ENCODE results near the gene CLDN4. TPM values are rescaled to one million over a fixed set of nuclear protein-coding genes. Genes with fewer than 3 reads are reported as not detected.

Gene CLDN4
- total RNA-seq, 1 experiment from 2014 or later = 32.0 TPM

DNA sequence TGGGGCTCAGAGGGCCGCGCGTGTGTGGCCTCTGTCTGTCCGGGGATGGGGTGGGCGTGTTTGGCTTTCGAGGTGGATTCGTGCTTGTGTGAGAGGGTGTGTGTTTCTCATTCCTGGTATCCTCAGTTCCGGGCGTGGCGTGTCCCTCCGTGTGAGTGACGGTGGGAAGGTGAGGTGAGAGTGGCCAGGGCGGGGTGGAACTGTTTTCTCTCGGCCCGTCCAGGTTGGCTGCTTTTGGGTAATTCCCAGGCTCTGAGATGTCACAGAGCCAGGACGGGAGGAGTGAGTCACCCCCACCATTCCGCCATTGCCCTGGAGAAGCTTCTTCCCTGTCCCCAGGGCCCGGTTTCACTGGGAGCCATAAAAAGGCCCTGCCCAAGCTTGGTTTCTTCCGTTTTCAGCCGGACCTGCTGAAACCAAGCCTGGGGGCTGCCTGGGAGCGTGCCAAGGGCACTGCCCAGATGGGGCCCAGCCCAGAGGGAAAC, 21.3 kb upstream of the CLDN4 start:
- Mint-ChIP-seq H3K9me3 (peaks cover 4% of the 10 kb centered on the region; the same call in 1 of the 2 replicates), H3K36me3 (no peaks in the 10 kb centered on the region; the same call in 1 of the 2 replicates), H3K27ac (no peak overlapping the region), H3K27me3 (ENCODE audit: low read depth) (no peaks in the 10 kb centered on the region; the same call in 1 of the 2 replicates), H3K4me3 (no peak overlapping the region), H3K4me1 (peaks cover 8% of the 10 kb centered on the region)
- DNase-seq (ENCODE audit: low spot score) (no peak), ATAC-seq (no peak)
- ChIA-PET CTCF (interaction anchor here (1.9 to 4.1 kb wide), 6 partner anchors 17 to 106 kb away, joined by 5 to 48 read pairs (median 30); partner anchors contain the start of gene METTL27), POLR2A (interaction anchor here (1.0 to 1.3 kb wide), 2 partner anchors 34 to 45 kb away, joined by 3 to 4 read pairs; no protein-coding TSS in a partner anchor)
- TF ChIP-seq NFYB (CRISPR knock-in tag; conservative IDR thresholded peaks at IDR 0.05; ENCODE audit: low read depth) = no peak

DNA sequence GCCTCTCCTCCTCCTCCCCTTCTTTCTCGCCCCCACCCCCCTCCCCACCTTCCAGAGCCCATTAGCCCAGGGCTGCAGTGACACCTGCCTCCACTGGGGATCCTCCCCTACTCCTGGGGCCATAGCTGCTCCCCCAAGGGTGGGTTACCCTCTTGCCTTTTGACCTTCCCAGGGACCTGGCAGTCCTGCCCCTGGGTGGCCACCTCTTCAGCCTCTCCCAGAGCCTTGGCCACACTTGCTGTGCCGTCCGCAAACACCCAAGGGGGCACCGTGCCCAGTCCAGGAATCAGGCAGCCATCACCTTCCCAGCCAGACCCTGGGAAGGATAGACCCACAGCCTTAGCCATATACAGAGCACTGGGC, 19.8 kb upstream of the CLDN4 start:
- TF ChIP-seq FOXP1 (CRISPR knock-in tag; IDR thresholded peaks at IDR 0.05; ENCODE audit: borderline replicate concordance) (0 out of 2 replicates have a peak, but pooled peaks have one; percentile 18), ETV6 (CRISPR knock-in tag; IDR thresholded peaks at IDR 0.05) (no peak), SMAD3 (CRISPR knock-in tag; IDR thresholded peaks at IDR 0.05; ENCODE audit: borderline replicate concordance) (no peak), NFATC4 (CRISPR knock-in tag; IDR thresholded peaks at IDR 0.05) (no peak), TEAD1 (CRISPR knock-in tag; IDR thresholded peaks at IDR 0.05) (no peak)
- TF ChIP-seq, protein P1, sequence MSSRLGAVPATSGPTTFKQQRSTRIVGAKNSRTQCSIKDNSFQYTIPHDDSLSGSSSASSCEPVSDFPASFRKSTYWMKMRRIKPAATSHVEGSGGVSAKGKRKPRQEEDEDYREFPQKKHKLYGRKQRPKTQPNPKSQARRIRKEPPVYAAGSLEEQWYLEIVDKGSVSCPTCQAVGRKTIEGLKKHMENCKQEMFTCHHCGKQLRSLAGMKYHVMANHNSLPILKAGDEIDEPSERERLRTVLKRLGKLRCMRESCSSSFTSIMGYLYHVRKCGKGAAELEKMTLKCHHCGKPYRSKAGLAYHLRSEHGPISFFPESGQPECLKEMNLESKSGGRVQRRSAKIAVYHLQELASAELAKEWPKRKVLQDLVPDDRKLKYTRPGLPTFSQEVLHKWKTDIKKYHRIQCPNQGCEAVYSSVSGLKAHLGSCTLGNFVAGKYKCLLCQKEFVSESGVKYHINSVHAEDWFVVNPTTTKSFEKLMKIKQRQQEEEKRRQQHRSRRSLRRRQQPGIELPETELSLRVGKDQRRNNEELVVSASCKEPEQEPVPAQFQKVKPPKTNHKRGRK (CRISPR knock-in tag; IDR thresholded peaks at IDR 0.05; ENCODE audit: borderline replicate concordance) = no peak
- peak; percentile 55 for ATAC-seq
- H3K27me3 Mint-ChIP-seq (ENCODE audit: low read depth) = no peaks in the 10 kb centered on the region
- no peak overlapping the region for H3K4me3 Mint-ChIP-seq
- DNase-seq (ENCODE audit: low spot score) = peak; percentile 34
- H3K4me1 Mint-ChIP-seq = peaks cover 8% of the 10 kb centered on the region
- CTCF ChIA-PET = interaction anchor here (0.6 to 4.1 kb wide), 29 partner anchors 9 to 392 kb away, joined by 3 to 48 read pairs (median 5); partner anchors contain the start of genes ABHD11 and METTL27
- H3K27ac Mint-ChIP-seq = no peak overlapping the region
- POLR2A ChIA-PET = interaction anchor here (0.6 to 1.6 kb wide), 5 partner anchors 19 to 69 kb away, joined by 3 to 8 read pairs (median 5); partner anchors contain the start of gene CLDN3
- no peaks in the 10 kb centered on the region; the same call in 1 of the 2 replicates for H3K36me3 Mint-ChIP-seq
- H3K9me3 Mint-ChIP-seq = peaks cover 4% of the 10 kb centered on the region; the same call in 1 of the 2 replicates

DNA sequence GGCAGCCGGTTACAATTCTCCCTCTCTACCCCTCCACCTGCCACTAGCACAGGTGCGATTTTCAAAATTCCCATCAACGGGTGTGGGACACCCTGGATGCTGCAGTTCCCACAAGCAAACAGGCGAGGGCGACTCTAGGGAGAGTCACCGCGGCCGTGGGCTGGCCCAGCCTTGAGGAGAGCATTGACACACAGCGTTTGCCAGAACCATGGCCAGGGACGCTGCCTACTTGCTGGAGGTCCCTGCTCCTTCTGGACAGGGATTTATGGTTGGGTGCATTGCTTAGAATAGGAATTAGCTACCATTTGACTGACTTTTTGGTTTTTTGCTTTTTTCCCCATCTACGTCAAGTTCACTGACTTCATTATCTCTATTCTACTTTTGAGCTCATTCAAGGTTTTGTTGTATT, 19.0 kb upstream of the CLDN4 start:
- Mint-ChIP-seq H3K9me3 (peaks cover 4% of the 10 kb centered on the region; the same call in 1 of the 2 replicates), H3K27ac (no peak overlapping the region), H3K36me3 (no peaks in the 10 kb centered on the region; the same call in 1 of the 2 replicates), H3K4me3 (no peak overlapping the region; the same call in 1 of the 2 replicates), H3K4me1 (peaks cover 8% of the 10 kb centered on the region), H3K27me3 (ENCODE audit: low read depth) (no peaks in the 10 kb centered on the region)
- DNase-seq (ENCODE audit: low spot score) (peak; percentile 91), ATAC-seq (peak; percentile 96)
- CTCF ChIA-PET = interaction anchor here (1.0 to 4.1 kb wide), 15 partner anchors 9 to 215 kb away, joined by 3 to 48 read pairs (median 10); partner anchors contain the start of gene METTL27
- TF ChIP-seq, protein P2, sequence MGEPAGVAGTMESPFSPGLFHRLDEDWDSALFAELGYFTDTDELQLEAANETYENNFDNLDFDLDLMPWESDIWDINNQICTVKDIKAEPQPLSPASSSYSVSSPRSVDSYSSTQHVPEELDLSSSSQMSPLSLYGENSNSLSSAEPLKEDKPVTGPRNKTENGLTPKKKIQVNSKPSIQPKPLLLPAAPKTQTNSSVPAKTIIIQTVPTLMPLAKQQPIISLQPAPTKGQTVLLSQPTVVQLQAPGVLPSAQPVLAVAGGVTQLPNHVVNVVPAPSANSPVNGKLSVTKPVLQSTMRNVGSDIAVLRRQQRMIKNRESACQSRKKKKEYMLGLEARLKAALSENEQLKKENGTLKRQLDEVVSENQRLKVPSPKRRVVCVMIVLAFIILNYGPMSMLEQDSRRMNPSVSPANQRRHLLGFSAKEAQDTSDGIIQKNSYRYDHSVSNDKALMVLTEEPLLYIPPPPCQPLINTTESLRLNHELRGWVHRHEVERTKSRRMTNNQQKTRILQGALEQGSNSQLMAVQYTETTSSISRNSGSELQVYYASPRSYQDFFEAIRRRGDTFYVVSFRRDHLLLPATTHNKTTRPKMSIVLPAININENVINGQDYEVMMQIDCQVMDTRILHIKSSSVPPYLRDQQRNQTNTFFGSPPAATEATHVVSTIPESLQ (CRISPR knock-in tag; IDR thresholded peaks at IDR 0.05) = no peak
- peak; percentile 65 for TF ChIP-seq CTCF (IDR thresholded peaks at IDR 0.05)
- POLR2A ChIA-PET = interaction anchor here (0.6 to 1.0 kb wide), 4 partner anchors 11 to 71 kb away, joined by 3 read pairs; no protein-coding TSS in a partner anchor

DNA sequence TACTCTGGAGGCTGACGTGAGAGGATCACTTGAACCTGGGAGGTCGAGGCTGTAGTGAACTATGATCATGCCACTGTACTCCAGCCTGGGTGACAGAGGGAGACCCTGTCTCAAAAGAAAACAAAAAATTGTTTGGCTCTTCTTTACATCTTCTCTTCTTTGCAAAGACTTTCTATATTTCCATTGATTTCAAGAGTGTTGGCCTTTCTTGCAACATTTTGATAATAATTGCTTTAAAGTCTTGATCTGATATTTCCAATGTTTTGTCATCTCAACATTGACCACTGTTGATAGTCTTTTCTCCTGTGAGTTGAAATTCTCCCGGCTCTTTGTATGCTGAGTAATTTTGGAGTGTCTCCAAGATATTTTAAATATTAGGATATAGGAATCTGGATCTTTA, 17.8 kb upstream of the CLDN4 start:
- CTCF ChIA-PET = interaction anchor here (4.1 kb wide), 1 partner anchor 42 kb away, joined by 48 read pairs; no protein-coding TSS in a partner anchor
- H3K27ac Mint-ChIP-seq = no peak overlapping the region
- ATAC-seq (no peak), DNase-seq (ENCODE audit: low spot score) (no peak)
- H3K4me3 Mint-ChIP-seq = no peak overlapping the region
- POLR2A ChIA-PET = interaction anchor here (1.0 kb wide), 1 partner anchor 10 kb away, joined by 3 read pairs; no protein-coding TSS in a partner anchor
- no peaks in the 10 kb centered on the region; the same call in 1 of the 2 replicates for H3K36me3 Mint-ChIP-seq
- H3K9me3 Mint-ChIP-seq = peaks cover 4% of the 10 kb centered on the region; the same call in 1 of the 2 replicates
- H3K4me1 Mint-ChIP-seq = peaks cover 8% of the 10 kb centered on the region
- H3K27me3 Mint-ChIP-seq (ENCODE audit: low read depth) = no peaks in the 10 kb centered on the region
- TF ChIP-seq, protein P2 (CRISPR knock-in tag; IDR thresholded peaks at IDR 0.05) = no peak
- TF ChIP-seq KAT7 (CRISPR knock-in tag; IDR thresholded peaks at IDR 0.05; ENCODE audit: borderline replicate concordance) (no peak), ZNF121 (CRISPR knock-in tag; IDR thresholded peaks at IDR 0.05) (no peak), ZNF416 (CRISPR knock-in tag; IDR thresholded peaks at IDR 0.05) (no peak)
- TF ChIP-seq, protein P3, sequence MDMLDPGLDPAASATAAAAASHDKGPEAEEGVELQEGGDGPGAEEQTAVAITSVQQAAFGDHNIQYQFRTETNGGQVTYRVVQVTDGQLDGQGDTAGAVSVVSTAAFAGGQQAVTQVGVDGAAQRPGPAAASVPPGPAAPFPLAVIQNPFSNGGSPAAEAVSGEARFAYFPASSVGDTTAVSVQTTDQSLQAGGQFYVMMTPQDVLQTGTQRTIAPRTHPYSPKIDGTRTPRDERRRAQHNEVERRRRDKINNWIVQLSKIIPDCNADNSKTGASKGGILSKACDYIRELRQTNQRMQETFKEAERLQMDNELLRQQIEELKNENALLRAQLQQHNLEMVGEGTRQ (CRISPR knock-in tag; IDR thresholded peaks at IDR 0.05) = no peak
- TF ChIP-seq, protein P4, sequence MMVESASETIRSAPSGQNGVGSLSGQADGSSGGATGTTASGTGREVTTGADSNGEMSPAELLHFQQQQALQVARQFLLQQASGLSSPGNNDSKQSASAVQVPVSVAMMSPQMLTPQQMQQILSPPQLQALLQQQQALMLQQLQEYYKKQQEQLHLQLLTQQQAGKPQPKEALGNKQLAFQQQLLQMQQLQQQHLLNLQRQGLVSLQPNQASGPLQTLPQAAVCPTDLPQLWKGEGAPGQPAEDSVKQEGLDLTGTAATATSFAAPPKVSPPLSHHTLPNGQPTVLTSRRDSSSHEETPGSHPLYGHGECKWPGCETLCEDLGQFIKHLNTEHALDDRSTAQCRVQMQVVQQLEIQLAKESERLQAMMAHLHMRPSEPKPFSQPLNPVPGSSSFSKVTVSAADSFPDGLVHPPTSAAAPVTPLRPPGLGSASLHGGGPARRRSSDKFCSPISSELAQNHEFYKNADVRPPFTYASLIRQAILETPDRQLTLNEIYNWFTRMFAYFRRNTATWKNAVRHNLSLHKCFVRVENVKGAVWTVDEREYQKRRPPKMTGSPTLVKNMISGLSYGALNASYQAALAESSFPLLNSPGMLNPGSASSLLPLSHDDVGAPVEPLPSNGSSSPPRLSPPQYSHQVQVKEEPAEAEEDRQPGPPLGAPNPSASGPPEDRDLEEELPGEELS (CRISPR knock-in tag; IDR thresholded peaks at IDR 0.05) = no peak
